C4-2B (cell line): ENCODE data around the gene PLA2G4B.

Experiments
- H3K27ac ChIP-seq: fragments of 450-650 bp; 2 replicates; pipeline ENCODE4 v1.5.1; 2017
- ZFX ChIP-seq: fragments of 450-650 bp; IDR thresholded peaks from 2 replicates; pipeline ENCODE4 v1.6.1; 2017
- TF ChIP-seq, protein P1 (sequence below): fragments of 450-650 bp; conservative IDR thresholded peaks from 2 replicates; pipeline ENCODE4 v1.5.1; 2017; ENCODE audit warnings: mild to moderate bottlenecking

Gene PLA2G4B

DNA sequence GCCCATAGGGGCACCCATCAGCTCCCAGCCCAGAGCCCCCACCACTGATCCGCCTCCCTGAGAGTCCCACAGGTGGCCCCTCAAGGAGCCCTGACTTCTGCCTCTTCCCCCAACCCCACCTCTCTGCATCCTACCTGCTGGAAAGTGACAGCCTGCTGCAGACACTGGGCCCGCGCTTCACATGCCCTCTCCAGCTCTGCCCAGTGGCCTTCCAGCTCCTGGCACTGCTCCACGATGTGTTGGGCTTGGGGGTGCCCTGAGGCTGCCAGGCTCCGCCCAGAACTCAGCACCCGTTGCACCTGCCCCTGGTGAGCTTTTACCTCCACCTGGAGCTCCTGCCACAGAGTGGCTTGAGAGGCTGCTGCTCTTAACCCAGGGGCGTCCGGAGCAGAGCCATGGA, 35.1 kb downstream of the PLA2G4B start:
- no peak for TF ChIP-seq ZFX
- TF ChIP-seq, protein P1, sequence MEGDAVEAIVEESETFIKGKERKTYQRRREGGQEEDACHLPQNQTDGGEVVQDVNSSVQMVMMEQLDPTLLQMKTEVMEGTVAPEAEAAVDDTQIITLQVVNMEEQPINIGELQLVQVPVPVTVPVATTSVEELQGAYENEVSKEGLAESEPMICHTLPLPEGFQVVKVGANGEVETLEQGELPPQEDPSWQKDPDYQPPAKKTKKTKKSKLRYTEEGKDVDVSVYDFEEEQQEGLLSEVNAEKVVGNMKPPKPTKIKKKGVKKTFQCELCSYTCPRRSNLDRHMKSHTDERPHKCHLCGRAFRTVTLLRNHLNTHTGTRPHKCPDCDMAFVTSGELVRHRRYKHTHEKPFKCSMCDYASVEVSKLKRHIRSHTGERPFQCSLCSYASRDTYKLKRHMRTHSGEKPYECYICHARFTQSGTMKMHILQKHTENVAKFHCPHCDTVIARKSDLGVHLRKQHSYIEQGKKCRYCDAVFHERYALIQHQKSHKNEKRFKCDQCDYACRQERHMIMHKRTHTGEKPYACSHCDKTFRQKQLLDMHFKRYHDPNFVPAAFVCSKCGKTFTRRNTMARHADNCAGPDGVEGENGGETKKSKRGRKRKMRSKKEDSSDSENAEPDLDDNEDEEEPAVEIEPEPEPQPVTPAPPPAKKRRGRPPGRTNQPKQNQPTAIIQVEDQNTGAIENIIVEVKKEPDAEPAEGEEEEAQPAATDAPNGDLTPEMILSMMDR = no peak
- no peak overlapping the region for H3K27ac ChIP-seq

DNA sequence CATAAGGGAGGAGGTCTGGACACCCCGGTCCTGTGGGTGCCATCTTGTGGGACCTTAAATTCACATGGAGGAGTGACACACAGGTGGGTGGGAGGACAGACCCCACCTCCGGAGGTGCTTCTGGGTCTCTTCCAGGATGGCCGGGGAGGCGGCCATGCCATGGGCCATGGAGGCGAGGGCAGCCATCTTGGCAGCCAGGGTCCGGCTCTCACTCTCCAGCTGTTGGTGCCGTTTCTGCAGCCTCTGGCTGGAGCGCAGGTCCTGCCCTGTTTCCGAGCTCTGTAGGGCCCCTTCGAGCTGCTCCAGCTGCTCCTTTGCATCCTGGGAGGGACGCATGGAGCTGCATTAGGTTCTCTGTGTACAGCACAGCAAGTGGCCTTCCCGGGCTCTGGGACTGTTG, 36.1 kb downstream of the PLA2G4B start:
- H3K27ac ChIP-seq = no peak overlapping the region
- TF ChIP-seq, protein P1 = no peak
- TF ChIP-seq ZFX = no peak

DNA sequence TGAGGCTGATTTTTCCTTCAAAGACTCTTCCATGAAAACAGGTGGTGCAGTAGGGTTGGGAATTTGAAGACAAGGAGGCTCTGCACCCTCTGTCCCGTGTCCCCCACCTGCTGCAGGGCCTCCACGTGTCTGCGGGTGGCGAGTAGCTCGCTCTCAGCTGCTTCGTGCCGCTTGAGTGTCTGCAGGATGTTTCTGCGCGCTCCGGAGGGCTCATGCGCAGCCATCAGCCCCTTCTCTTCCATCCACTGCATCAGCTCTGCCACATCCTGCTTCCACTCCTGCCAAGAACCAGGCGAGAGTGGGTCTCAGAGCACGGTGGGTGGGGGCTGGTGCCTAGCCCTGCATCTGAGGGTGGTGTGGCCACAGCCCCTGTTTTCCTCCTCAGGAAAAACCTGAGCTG, 37.4 kb downstream of the PLA2G4B start:
- no peak for TF ChIP-seq ZFX
- TF ChIP-seq, protein P1 = no peak
- peak overlapping the region; percentile 82; the same call in 1 of the 2 replicates for H3K27ac ChIP-seq

DNA sequence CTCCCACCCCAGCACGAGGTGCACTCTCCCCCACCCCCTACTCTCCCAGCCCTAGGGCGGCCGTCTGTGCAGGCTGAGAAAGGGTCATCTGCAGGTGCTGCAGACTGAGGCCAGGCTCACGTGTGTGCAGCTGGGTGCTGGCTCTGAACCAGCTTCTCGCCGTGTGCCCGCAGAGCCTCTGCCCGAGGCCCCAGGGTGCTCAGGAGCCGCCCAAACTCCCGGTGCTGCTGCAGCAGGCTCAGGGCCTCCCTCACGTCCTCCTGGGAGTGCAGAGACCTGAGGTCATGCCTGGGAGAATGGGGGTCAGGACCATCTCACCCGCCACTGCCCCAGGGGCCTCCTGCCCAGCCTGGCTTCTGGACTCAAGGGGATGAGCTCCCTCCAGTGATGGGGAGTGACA, 38.0 kb downstream of the PLA2G4B start:
- H3K27ac ChIP-seq = peak overlapping the region; percentile 82
- no peak for TF ChIP-seq ZFX
- TF ChIP-seq, protein P1 = no peak

DNA sequence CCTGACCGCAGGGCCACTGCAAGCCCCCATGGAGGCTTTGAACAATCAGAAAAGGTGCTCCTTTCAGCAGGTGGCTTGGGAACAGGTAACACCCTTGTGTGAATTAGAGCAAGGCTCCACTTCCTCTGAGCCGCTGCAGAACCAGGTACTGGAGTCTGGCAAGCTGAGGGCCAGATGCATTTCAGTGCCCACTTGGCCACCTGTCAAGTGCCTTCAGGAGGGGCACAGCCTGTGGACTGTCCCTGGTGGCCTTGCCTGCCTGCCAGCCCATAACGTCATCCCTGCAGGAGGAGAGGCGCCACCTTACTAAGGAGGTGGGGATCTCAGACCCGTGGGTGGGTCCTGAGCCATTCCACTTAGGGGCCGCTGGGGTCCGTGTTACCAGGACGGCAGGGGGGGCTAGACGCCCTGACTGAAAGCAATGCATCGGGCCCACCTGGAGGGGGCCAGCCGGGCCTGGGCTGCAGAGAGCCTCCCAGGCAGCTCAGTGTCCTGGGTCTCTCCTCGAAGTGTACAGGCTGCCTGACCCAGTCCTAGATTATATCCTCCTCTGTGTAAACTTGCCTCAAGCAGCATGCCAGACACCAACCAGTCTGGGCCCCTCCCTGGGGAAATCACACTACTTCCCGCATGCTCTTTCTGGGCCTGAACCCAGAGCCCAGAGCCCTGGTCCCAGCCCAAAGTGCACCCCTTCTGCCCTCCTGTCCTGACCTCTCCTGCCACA, 39.1 kb downstream of the PLA2G4B start:
- H3K27ac ChIP-seq = peak overlapping the region; percentile 82
- TF ChIP-seq ZFX = peak; percentile 61; the same call in 1 of the 2 replicates
- TF ChIP-seq, protein P1 = no peak

DNA sequence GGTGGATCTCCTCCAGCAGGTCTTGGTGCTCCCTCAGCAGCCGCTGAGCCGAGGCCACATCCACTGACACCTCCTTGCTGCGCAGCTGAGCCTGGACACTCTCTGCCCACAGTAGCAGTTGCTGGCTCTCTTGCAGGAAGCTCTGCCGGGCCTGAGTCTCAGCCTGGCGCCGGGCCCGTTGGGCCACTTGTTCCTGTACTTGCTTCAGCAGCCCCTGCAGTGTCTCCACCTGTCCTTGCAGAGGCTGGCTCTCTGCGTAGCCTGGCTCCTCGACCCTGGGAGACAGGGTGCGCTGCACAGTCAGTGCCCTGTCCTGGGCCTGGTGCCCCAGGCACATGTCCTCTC, 39.7 kb downstream of the PLA2G4B start:
- no peak for TF ChIP-seq ZFX
- TF ChIP-seq, protein P1 = no peak
- H3K27ac ChIP-seq = peak overlapping the region; percentile 82

DNA sequence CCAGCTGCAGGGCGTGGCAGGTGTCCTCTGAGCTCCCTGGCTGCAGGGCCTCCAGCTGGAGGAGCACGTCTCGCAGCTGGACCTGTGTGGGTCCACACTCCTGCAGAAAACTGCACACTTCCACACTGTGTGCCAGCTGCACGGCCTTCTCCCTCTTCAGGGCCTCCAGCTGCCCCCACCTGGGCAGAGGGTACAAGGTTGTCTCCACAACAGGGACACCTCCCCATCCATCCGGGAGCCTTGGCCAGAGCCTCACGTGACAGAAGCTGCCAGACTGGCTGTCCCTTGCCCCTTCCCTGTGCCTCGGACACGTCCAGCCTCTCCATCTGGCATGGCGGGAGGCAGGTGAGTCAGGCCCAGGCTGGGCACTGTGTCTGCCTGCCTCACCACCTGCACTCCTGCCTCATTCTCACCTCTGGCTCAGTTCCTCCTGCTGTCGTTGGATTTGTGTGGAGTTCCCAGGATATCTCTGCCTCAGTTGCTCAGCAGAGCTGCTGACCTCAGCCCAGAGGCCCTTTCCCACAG, 40.7 kb downstream of the PLA2G4B start:
- peak overlapping the region; percentile 82 for H3K27ac ChIP-seq
- TF ChIP-seq, protein P1 = no peak
- TF ChIP-seq ZFX = no peak
